Measurements from ENCODE around the gene EDDM3A.

Gene EDDM3A

DNA sequence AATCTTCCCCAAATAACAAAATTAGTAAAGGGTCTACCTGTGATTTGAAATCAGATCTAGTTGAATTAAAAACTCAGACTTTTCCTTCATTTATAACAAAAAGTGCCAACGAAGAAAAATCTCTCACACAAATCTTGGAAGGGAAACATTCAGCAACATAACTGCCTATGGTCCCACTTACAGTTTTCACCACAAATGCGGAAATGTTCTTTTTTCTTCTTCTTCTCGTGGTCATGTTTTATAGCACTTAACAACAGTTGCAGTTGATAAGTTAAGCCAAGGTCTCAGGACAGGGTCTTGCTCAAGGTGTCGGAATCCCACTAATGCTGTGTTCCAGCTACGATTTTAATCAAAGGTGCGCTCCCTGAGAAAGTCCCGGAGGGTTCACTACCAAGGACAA is 45.5 kb downstream of the EDDM3A start:
- Mint-ChIP-seq H3K4me1 (no peaks in the 10 kb centered on the region), H3K4me3 (no peak overlapping the region), H3K27ac (no peak overlapping the region), H3K9me3 (no peaks in the 10 kb centered on the region), H3K27me3 (ENCODE audit: low read depth) (no peaks in the 10 kb centered on the region), H3K36me3 (ENCODE audit: low read depth) (no peaks in the 10 kb centered on the region)
- TF ChIP-seq, protein P1, sequence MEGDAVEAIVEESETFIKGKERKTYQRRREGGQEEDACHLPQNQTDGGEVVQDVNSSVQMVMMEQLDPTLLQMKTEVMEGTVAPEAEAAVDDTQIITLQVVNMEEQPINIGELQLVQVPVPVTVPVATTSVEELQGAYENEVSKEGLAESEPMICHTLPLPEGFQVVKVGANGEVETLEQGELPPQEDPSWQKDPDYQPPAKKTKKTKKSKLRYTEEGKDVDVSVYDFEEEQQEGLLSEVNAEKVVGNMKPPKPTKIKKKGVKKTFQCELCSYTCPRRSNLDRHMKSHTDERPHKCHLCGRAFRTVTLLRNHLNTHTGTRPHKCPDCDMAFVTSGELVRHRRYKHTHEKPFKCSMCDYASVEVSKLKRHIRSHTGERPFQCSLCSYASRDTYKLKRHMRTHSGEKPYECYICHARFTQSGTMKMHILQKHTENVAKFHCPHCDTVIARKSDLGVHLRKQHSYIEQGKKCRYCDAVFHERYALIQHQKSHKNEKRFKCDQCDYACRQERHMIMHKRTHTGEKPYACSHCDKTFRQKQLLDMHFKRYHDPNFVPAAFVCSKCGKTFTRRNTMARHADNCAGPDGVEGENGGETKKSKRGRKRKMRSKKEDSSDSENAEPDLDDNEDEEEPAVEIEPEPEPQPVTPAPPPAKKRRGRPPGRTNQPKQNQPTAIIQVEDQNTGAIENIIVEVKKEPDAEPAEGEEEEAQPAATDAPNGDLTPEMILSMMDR (IDR thresholded peaks at IDR 0.05; ENCODE audit: unreplicated experiment in 3 of 3): no peak

DNA sequence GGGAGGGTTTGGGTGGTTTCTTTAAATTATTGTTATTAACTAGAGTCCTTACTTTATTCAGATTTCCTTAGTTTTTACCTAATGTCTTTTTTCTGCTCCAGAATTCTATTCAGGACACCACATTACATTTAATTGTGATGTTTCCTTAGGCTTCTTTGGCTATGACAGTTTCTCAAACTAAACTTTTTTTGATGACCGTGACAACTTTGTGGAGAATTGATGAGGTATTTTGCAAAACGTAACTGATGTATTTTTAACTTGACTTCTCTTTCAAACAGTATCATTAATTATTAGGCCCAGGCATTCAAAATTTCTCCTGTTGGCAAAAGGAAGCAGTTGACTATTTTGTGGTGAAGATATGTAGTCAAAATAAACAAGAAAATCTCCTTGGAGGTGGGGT is 45.9 kb downstream of the EDDM3A start:
- TF ChIP-seq, protein P1 (IDR thresholded peaks at IDR 0.05; ENCODE audit: unreplicated experiment in 3 of 3): no peak
- H3K36me3 Mint-ChIP-seq (ENCODE audit: low read depth): no peaks in the 10 kb centered on the region
- H3K27me3 Mint-ChIP-seq (ENCODE audit: low read depth): no peaks in the 10 kb centered on the region
- H3K4me1 Mint-ChIP-seq: no peaks in the 10 kb centered on the region
- H3K27ac Mint-ChIP-seq: no peak overlapping the region
- H3K9me3 Mint-ChIP-seq: no peaks in the 10 kb centered on the region
- no peak overlapping the region for H3K4me3 Mint-ChIP-seq

DNA sequence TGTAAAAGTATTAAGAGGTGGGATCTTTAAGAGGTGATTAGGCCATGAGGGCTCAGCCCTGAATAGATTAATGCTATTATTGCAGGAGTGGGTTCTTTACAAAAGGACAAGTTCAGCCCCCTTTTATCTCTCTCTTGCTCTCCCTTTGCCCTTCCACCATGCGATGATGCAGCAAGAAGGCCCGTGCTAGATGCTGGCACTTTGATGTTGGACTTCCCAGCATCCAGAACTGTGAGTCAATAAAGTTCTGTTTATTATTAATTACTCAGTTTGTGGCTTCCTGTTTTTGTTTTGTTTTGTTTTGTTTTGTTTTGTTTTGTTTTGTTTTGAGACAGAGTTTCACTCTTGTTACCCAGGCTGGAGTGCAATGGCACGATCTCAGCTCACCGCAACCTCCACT is 46.9 kb downstream of the EDDM3A start:
- no peak overlapping the region for H3K27ac Mint-ChIP-seq
- no peaks in the 10 kb centered on the region for H3K9me3 Mint-ChIP-seq
- no peaks in the 10 kb centered on the region for H3K36me3 Mint-ChIP-seq (ENCODE audit: low read depth)
- no peaks in the 10 kb centered on the region for H3K27me3 Mint-ChIP-seq (ENCODE audit: low read depth)
- H3K4me3 Mint-ChIP-seq: no peak overlapping the region
- TF ChIP-seq, protein P1 (IDR thresholded peaks at IDR 0.05; ENCODE audit: unreplicated experiment in 3 of 3): no peak
- H3K4me1 Mint-ChIP-seq: no peaks in the 10 kb centered on the region

DNA sequence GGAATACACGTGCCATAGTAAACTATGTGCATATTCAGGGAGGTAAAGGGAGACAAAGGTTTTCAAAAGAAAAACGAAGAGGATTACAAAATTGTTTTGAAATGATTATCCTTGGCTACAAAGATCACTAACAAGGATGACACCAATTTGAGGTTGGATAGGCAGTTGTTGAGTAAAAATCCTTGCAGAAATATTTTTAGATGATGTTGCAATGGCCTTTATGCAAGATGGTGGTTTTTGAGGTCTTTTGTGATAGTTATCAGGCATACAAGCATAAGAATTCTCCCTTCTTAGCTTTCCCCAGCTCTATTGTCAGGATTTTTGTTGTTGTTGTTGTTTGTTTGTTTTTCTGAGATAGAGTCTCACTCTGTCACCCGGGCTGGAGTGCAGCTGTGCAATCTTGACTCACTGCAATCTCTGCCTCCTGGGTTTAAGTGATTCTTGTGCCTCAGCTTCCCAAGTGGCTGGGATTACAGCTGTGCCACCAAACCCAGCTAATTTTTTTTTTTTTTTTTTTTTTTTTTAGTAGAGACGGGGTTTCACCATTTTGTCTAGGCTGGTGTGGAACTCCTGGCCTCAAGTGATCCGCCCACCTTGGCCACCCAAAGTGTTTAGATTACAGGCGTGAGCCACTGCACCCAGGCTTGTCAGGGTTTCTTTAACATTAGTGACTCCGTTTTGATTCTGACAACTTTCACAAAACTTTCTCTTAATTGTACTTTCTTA is 49.1 kb downstream of the EDDM3A start:
- TF ChIP-seq, protein P1 (IDR thresholded peaks at IDR 0.05; ENCODE audit: unreplicated experiment in 3 of 3): no peak
- peaks cover 7% of the 10 kb centered on the region for H3K4me1 Mint-ChIP-seq
- no peak overlapping the region for H3K27ac Mint-ChIP-seq
- H3K9me3 Mint-ChIP-seq: no peaks in the 10 kb centered on the region
- no peak overlapping the region for H3K4me3 Mint-ChIP-seq
- H3K27me3 Mint-ChIP-seq (ENCODE audit: low read depth): no peaks in the 10 kb centered on the region
- H3K36me3 Mint-ChIP-seq (ENCODE audit: low read depth): no peaks in the 10 kb centered on the region

DNA sequence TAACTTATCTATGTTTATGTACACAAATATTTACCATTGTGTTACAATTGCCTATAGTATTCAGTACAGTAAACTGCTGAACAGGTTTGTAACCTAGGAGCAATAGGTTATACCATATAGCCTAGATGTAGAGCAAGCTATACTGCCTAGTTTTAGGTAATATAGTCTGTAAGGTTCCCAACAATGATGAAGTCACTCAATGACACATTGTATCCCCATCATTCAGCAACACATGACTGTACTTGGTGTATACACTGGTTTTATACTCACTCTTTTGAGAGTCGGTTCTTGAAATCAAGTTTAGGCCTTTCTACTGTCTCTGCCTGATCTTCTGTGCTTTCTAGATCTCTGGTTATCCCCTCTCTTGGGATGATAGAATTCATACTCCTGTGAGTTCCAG is 51.5 kb downstream of the EDDM3A start:
- Mint-ChIP-seq H3K36me3 (ENCODE audit: low read depth) (no peaks in the 10 kb centered on the region), H3K9me3 (no peaks in the 10 kb centered on the region), H3K4me3 (no peak overlapping the region), H3K27me3 (ENCODE audit: low read depth) (no peaks in the 10 kb centered on the region), H3K27ac (no peak overlapping the region), H3K4me1 (peaks cover 13% of the 10 kb centered on the region)
- TF ChIP-seq, protein P1 (IDR thresholded peaks at IDR 0.05; ENCODE audit: unreplicated experiment in 3 of 3): no peak

All from nephron (organoid).